HG03521 (cell line): Measurements from ENCODE around the gene ANO9.

ENCODE experiments used
- ATAC-seq: cut with Tn5 transposase; IDR thresholded peaks from one replicate; pipeline ENCODE4 v1.9.1; 2021; ENCODE audit warnings: mild to moderate bottlenecking, moderate library complexity; ENCODE audit not compliant: unreplicated experiment

ANO9 gene

DNA sequence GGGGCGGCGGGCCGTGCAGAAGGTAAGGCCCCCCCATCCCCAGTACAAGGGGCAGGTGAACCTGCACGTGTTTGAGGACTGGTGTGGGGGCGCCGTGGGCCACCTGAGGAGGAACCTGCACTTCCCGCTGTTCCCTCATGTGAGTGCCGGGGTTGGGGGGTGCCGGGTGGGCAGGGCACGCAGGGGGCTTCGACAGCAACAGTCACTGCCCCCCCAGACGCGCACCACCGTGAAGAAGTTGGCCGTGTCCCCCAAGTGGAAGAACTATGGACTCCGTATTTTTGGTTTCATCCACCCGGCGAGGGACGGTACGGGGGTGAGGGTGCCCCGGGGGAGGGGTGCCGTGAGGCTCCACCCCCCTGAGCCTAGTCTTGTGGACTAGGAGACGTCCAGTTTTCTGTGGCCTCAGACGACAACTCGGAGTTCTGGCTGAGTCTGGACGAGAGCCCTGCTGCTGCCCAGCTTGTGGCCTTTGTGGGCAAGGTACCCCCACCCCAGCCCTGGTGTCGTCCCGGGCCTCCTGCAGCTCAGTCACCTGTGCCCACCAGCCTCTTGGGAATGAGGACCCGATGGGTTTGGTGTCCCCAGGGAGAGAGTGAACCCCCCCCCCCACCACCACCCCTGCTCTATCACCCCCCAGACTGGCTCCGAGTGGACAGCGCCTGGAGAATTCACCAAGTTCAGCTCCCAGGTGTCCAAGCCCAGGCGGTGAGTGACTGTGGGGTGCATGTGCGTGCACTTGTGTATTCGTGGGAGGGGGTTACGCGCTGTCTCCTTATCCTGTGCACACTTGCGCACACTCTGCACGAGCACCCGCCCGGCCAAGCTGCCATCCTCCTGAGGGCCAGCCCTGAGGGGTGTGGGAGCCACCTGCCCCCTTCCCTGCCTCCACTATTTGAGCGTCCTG, 68.7 kb downstream of the ANO9 start:
- ATAC-seq: no peak

GRCh38 chr11:371716-372590, 69.9 kb downstream of the ANO9 start:
- ATAC-seq: no peak

- no peak for ATAC-seq
Observed at GRCh38 chr11:371051-371450, 70.8 kb downstream of the ANO9 start.

DNA sequence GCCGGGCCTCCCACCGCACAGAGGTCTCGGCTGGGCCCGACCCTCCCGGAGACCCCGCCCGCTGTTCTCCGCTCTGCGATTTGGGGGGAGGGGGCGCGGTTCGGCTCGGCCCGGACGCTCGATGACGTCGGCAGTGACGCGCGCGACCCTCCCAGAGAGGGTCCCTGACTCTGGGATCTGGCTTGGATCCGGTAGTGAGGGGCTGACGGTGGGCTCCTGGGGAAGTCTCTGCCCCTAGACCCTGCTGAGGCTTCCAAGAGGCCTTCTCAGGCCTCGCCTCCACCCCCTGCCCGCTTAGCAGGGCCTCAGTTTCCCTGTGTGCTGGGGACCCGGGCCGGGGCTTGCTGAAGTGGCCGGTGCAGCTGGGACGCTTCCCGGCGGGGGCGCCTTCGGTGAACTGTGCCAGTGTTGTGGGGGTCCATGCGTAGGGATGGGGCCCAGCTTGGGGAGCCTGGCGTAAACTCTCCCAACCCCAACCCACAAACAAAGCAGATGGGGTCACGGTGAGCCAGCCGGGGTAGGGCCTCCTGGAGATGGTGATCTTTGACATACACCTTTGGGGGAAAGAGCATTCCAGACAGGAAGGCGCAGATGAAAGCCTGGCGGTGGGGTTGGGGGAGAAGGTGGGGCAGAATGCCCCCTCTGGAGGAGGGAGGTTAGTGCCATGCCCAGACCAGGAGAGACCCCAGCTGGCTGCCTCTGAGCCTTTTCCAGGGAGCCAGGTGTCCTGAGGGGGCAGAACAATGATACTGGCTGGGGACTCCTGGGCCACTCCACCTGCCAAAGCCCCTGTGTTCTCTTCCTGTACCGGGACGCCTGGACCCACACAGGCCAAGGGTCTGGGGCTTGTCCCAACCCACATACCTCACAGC, 71.5 kb downstream of the ANO9 start:
- no peak for ATAC-seq

- no peak for ATAC-seq
Observed at GRCh38 chr11:369336-370018, 72.3 kb downstream of the ANO9 start, which contains the start of gene B4GALNT4. Gene B4GALNT4 (plus strand): TSS chr11:369499. CDS start chr11:369804, 305 bp downstream.

DNA sequence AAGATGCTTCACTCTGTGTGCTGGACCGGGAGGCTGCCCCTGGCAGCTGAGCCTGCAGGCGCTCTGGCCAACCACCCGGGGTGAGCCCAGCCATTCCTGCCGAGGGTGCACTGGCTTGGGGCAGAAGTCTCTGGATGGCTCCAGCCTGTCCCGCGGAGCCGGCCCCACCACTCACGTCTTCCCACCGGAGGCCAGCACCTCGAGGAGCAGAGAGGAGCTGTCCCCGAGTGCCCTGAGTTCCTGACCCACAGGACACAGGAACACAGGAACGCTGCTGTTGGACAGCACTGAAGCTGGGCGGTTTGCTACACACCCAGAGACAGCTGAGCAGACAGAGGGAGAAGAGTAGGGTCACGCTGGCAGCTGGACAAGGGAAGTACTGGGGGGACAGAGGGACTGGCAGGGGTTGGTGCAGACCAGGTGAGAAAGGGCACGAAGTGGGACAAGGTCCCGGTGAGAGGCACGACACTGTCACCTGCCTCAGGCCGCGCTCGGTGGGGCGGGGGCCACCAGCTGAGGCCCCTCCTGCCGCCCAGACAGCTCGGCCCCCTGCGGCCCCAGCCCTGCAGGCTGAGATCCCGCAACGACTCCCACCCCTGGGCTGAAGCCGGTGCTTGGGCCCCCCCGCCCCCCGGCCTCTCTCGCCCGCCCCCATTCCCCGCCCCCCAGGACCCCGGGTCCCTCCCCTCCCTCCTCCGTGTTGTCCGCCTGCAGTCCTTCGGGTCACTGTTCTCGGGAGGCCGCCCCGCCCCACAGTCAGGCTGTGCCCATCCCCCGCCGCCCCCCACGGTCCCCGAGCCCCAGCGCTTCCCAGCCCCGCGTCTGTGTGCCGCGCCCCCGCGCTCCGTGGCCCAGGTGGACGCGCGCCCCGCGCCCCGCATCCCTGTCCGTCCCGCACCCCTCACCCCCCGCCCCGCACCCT, 73.1 kb downstream of the ANO9 start:
- no peak for ATAC-seq

DNA sequence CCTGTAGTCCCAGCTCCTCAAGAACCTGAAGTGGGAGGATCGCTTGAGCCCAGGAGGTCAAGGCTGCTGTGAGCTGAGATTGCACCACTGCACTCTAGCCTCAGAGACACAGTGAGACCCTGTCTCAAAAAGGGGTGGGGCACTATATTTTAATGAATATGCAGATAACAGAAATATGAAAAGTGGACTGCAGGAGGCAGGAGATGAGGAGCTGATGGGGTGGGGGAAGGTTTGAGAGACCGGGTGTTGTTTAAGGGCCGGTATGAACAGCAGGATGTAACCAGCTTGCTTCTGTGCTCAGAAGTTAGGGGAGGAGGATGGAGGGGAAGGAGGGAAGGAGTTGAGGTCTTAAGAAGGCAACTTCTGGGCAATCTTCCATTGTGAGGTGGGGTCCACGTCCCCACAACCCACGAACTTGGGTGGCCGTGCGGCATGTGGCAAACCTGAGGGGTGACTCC, 73.8 kb downstream of the ANO9 start:
- no peak for ATAC-seq
